Astrocyte of the cerebellum (primary cell): ENCODE measurements around the gene TFE3.

ENCODE experiments used
- DNase-seq: peaks from one replicate; pipeline ENCODE4 v3.0.0-alpha.2; 2011; ENCODE audit warnings: low read depth
- H3K4me3 ChIP-seq: 2 replicates; pipeline ENCODE4 v1.5.1; 2011; ENCODE audit warnings: mild to moderate bottlenecking, low read depth, low read length, moderate library complexity
- CTCF ChIP-seq: IDR thresholded peaks from 2 replicates; pipeline ENCODE4 v1.5.1; 2012; ENCODE audit warnings: low read length, low read depth, moderate library complexity, mild to moderate bottlenecking; ENCODE audit errors: missing control alignments
- in situ Hi-C: cut with HindIII; loops from 2 replicates; pipeline ENCODE4 v1.10.0; 2017; ENCODE audit warnings: low sequenced_read_pairs

TFE3 gene

DNA sequence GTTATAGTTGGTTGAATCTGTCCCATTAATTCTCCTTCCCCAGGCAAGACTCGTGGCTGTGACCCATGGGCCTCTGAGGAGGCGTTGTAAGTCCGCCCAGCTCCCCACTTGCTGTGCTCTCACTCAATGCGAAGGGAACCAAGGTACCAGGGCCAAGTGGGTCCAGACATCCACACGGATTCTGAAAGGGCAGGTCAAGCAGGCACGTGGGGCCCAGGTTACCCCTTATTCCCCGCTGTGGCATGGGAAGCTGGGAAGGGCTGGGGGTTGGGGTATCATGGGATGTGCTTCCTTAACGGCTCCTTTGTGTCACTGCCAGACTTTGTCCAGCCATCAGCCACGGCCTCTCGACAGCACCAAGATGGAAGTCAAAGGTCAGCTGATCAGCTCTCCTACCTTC is 18.8 kb upstream of the TFE3 start:
- TF ChIP-seq CTCF, result no peak
- DNase-seq, result no peak
- no peak overlapping the region for H3K4me3 ChIP-seq
- in situ Hi-C loops, result no loop called here

GRCh38 chrX:49061490-49061889 is 18.3 kb upstream of the TFE3 start:
- H3K4me3 ChIP-seq, result no peak overlapping the region
- in situ Hi-C loops, result no loop called here
- DNase-seq, result no peak
- TF ChIP-seq CTCF, result no peak

GRCh38 chrX:49060914-49061313 is 17.8 kb upstream of the TFE3 start:
- H3K4me3 ChIP-seq, result no peak overlapping the region
- no peak for TF ChIP-seq CTCF
- no peak for DNase-seq
- in situ Hi-C loops, result no loop called here

- TF ChIP-seq CTCF, result no peak
- in situ Hi-C loops, result no loop called here
- H3K4me3 ChIP-seq, result no peak overlapping the region
- DNase-seq, result no peak
Observed at GRCh38 chrX:49059681-49060085, 16.5 kb upstream of the TFE3 start.

DNA sequence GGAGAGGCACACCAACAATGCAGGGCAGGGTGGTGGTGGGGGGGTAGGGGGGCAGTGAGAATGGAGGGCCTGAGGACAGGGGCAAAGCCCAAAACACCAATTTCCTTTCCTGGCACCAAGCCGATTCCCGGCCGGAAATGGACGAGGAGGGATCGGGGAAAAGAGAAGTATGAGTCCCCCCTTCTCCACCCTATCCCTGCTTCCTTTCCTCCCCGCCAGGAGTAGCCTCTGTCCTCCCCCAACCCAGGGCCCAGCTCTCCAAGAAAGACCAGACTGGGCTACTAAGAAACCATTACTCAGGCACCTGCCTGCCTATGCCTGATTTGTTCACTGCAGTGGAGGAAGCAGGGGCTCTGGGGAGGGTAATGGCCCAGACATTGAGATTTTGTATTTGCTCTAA is 16.0 kb upstream of the TFE3 start:
- no peak overlapping the region for H3K4me3 ChIP-seq
- in situ Hi-C loops, result no loop called here
- no peak for DNase-seq
- no peak for TF ChIP-seq CTCF

DNA sequence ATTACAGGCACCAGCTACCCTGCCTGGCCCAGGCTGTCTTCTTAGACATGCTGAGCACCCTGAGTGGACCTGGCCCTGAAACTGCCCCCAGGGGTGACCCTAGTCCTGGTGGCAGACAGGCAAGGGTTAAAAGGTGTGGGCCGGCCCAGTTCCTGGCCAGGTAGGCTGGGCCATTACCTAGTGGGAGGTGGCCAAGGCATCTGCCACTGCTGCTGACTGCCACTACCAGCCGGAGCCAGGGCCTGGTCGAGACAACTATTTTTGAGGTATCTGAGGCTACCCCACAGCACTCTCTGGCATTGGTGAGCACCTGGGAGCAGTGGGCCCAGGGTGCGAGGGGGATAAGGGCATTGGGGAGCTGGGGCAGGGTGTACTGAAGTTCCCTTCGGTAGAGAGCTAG is 15.6 kb upstream of the TFE3 start, which contains the start of gene CCDC120:
TSS of gene CCDC120 (plus strand) at position 206 of the 400 bp plus-strand sequence. CDS start 3,043 bp downstream, outside the sequence.
- no peak within 1 kb of the TSS for H3K4me3 ChIP-seq
- TF ChIP-seq CTCF, result no peak
- in situ Hi-C loops, result no loop called here
- no peak for DNase-seq
